ENCODE data around the gene PIP5K1A.
A peak's percentile ranks its signal among the peaks of the same experiment; 100 is the strongest.
"Not testable (repeated sequence)": the region's sequence is repeated elsewhere in the genome, so short reads cannot be mapped to it uniquely, and the experiment has no call there.

The PIP5K1A gene

GRCh38 chr1:151192047-151192446 is 6.3 kb upstream of the PIP5K1A start:
- no peak for DNase-seq

GRCh38 chr1:151193304-151193703 is 5.0 kb upstream of the PIP5K1A start:
- no peak for DNase-seq

GRCh38 chr1:151193856-151194255 is 4.5 kb upstream of the PIP5K1A start:
- no peak for DNase-seq

GRCh38 chr1:151194894-151195594 is 3.3 kb upstream of the PIP5K1A start:
- not testable (repeated sequence) for DNase-seq

GRCh38 chr1:151196292-151196800 is 2.0 kb upstream of the PIP5K1A start:
- peak; percentile 79 to 82 for DNase-seq

- DNase-seq, result no peak
These were observed 494 bp upstream of the PIP5K1A start for GRCh38 chr1:151197863-151198253.

- DNase-seq, result peak in 1 of 2 experiments; percentile 13
These were observed 1.7 kb downstream of the PIP5K1A start for GRCh38 chr1:151199873-151200581.

GRCh38 chr1:151205381-151205965 is 7.1 kb downstream of the PIP5K1A start:
- DNase-seq, result not testable (repeated sequence)

GRCh38 chr1:151210830-151211229 is 12.5 kb downstream of the PIP5K1A start:
- no peak for DNase-seq

GRCh38 chr1:151211972-151212705 is 13.8 kb downstream of the PIP5K1A start:
- DNase-seq, result no peak

GRCh38 chr1:151213560-151213959 is 15.2 kb downstream of the PIP5K1A start:
- DNase-seq, result no peak

- DNase-seq, result no peak
These were observed 23.3 kb downstream of the PIP5K1A start for GRCh38 chr1:151221616-151222015.

GRCh38 chr1:151222130-151222529 is 23.8 kb downstream of the PIP5K1A start:
- DNase-seq, result no peak

- DNase-seq, result no peak
These were observed 36.9 kb downstream of the PIP5K1A start for GRCh38 chr1:151235235-151235634.

- DNase-seq, result no peak
These were observed 39.5 kb downstream of the PIP5K1A start for GRCh38 chr1:151237678-151238466.

GRCh38 chr1:151238467-151238739 is 40.1 kb downstream of the PIP5K1A start:
- DNase-seq, result no peak

- no peak for DNase-seq
These were observed 44.1 kb downstream of the PIP5K1A start for GRCh38 chr1:151242442-151242841.

- no peak for DNase-seq
These were observed 45.4 kb downstream of the PIP5K1A start for GRCh38 chr1:151243683-151244216.

- no peak for DNase-seq
These were observed 48.4 kb downstream of the PIP5K1A start for GRCh38 chr1:151246786-151247185.

GRCh38 chr1:151251656-151252470 is 53.5 kb downstream of the PIP5K1A start:
- peak; percentile 89 to 91 for DNase-seq

Measured in AML-193 (cell line).